Stimulated activated CD4-positive, alpha-beta T cell treated with anti-CD3 and anti-CD28 coated beads, TNF-alpha, amount 100 ng/mL, for 4 hours (primary cell): ENCODE data around the gene TGM2.

Experiments
- DNase-seq, 3 experiments: peaks; one replicate each; pipeline ENCODE4 v3.0.0-alpha.2; 2020; ENCODE audit warnings: low read depth in 3 of 3

Gene TGM2

DNA sequence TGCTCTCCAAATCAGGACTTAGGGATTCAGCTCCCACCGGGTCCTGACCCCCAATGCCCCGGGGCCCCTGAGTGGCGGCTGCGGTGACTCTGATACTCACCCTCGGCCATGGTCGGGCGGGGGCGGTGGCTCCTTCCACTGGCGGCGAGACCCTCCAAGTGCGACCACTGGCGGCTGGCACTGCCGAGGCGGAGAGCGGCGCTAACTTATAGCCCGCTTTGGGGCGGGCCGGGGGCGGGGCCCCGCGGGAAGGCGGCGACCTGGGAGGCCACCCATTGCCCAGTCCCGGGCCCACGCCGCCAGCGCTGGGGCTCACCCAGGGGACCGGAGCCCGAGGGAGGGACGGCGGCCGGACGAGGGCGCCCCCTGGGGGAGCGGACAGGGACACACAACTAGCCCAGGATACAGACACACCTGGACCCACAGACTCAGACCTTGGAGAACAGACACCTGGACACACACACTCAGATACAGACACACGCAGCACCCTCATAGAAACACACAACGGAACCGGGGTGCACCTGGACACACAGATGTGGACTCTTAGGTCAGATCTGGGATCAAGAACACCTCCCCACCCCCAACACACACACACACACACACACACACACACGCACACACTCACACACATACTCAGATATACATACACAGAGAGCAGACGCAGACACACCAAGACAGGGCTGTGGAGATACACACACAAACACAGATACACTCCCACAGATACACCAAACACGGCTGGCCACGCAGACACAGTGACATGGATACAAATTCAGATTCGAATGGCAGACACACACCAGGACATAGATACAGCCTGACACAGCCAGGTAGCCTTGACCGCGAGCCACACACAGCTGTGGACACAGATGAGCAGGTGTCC is at the start of gene TGM2:
Gene TGM2, minus strand, starts transcription at position 182 of the 877 bp plus-strand sequence. Its CDS starts 72 bp downstream, at position 110.
- DNase-seq, result peak in 1 of 3 experiments; percentile 12

DNA sequence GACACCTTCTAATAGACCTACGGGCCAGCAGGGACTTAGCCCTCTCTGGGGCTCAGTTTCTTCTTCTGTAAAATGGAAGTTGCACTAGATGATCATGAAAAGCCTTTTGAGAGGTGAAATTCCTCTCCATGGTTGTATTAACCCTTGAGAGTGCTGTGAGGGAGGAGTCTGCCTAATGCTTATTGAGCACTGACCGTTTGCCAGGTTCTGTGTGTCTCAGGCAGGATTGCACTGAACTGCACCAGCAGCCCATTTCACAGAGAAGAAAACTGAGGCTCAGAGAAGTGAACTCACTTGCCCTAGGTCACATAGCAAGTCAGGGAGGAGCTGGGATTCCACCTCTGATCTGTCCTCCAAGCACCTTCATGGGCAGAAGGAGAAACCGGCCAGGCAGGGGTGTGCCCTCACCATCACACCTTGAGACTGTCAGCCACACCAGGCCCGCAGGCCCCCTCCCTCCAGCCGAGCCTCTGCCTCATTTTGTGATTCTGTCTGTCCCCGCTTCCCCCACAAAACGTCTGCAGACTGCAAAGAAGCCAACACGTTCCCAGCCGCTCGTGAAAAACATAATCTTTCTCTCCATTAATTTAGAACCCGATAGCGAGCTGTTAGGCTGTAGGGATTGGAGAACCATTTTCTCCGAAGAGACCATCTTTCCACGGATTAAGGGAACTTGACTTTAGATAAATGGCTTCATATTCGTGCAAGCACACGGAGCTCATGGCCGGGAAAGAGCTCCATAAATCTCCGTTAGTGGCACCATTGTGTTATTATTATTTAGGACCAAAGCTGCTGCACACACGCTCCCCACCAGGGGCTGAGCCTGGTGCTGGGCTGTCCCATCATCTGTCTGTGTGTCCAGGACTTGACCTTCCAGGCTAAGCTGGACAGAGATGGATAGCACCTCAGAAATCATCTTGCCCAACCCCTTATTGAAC is 49.5 kb upstream of the TGM2 start:
- DNase-seq, result no peak

GRCh38 chr20:38213607-38213940 is 48.5 kb upstream of the TGM2 start:
- DNase-seq, result no peak

GRCh38 chr20:38212806-38213606 is 47.9 kb upstream of the TGM2 start:
- no peak for DNase-seq

GRCh38 chr20:38211200-38212097 is 46.4 kb upstream of the TGM2 start:
- no peak for DNase-seq

GRCh38 chr20:38210741-38211140 is 45.7 kb upstream of the TGM2 start:
- no peak for DNase-seq

DNA sequence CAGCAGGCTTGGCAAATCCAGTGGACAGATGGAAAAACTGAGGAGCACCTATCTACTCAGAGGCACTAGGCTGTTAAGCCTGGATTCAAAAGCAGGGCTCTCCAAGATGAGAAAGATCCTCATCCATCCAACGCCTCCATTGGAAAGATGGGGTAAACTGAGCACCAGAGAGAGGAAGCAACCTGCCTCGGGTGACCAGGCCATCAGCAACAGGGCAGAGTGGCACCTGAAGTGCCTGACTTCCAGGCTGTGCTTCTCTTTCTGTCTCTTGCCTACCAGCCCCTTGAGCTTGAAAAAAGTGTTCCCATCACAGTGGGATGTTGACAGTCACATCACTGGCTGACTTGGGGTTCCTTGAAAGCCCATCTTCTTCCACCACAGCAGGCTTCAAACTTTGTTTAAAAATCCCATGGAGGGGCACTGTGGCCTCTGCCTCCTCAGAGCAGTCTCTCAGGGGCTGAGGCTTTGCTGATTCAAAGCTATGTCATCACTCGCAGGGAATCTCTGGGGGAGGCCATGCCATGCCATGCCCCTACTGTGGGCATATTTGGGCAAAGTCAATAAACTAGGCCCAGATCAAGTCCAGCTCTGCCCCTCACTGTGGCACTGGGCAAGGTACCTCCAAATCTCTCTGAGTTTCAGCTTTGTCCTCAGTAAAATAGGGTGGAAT is 44.8 kb upstream of the TGM2 start:
- no peak for DNase-seq

- DNase-seq, result no peak
These were observed 44.1 kb upstream of the TGM2 start for GRCh38 chr20:38209054-38209675.

DNA sequence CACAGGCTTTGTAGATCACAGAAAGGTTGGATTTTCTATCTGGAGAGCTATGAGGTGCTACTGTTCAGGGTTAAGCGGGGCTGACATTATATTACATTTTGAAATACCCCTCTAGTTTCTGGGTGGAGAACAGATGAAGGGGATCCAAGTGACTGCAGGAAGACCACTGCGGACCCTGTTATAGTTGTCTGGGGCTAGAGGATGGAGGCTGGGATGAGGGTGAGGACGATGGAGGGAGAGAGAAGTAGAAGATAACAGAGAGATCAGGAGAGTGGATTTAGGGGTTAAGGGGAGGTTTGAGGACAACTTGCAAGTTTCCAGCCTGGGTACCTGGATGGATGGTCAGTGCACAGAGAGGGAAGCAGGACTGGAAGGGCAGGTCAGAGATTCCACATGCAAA is 43.5 kb upstream of the TGM2 start:
- DNase-seq, result no peak

DNA sequence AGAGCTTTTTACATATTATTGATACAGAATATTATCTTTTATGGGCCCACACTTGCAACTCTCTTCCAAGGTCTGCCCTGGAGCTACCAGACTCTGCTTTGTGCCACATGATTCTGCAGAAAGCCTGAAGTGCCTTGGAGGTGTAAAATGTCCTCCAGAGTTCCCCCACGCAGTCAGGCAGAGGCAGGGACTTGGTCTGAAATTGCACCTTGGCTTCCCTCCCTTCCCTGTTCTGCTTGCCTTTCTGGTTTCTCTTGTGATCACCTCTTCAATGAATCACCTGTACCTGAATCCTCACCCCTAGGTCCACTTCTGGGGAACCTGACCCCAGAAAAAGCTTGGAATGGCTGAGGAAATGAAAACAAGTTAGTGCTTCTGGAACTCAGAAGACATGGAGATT is 43.0 kb upstream of the TGM2 start:
- DNase-seq, result no peak

DNA sequence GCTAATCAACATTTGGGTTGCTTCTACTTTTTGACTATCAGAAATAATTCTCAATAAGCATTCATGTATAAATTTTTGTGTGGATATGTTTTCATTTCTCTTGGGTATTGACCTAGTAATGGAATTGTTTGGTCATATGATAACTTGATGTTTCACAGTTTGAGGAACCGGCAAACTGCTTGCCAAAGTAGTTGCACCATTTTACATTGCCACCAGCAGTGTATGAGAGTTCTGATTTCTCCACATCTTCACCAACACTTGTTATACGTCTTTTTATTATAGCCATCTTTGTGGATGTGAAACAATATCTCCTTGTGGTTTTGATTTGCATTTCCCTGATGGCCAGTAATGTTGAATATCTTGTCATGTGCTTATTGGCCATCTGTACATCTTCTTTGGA is 42.6 kb upstream of the TGM2 start:
- DNase-seq, result no peak

- no peak for DNase-seq
These were observed 39.9 kb upstream of the TGM2 start for GRCh38 chr20:38205001-38205400.

DNA sequence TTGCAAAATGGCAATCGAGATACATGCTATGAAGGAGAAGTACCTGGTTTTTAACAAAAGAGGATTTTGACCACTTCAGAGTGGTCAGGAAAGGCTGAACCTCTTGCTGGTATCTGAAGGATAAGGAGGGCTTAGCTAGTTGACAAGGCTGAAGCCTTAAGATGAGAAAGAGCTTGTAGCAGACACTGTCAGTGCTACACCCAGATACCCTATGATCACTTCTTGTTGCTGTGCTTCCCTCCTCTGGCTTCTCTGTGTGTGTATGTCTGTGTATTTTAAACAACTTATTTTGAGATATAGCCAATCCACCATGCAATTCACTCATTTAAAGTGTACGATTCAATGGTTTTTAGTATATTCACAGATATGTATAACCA is 38.9 kb upstream of the TGM2 start:
- DNase-seq, result no peak

GRCh38 chr20:38203337-38203980 is 38.4 kb upstream of the TGM2 start:
- no peak for DNase-seq

GRCh38 chr20:38202982-38203293 is 37.9 kb upstream of the TGM2 start:
- no peak for DNase-seq

DNA sequence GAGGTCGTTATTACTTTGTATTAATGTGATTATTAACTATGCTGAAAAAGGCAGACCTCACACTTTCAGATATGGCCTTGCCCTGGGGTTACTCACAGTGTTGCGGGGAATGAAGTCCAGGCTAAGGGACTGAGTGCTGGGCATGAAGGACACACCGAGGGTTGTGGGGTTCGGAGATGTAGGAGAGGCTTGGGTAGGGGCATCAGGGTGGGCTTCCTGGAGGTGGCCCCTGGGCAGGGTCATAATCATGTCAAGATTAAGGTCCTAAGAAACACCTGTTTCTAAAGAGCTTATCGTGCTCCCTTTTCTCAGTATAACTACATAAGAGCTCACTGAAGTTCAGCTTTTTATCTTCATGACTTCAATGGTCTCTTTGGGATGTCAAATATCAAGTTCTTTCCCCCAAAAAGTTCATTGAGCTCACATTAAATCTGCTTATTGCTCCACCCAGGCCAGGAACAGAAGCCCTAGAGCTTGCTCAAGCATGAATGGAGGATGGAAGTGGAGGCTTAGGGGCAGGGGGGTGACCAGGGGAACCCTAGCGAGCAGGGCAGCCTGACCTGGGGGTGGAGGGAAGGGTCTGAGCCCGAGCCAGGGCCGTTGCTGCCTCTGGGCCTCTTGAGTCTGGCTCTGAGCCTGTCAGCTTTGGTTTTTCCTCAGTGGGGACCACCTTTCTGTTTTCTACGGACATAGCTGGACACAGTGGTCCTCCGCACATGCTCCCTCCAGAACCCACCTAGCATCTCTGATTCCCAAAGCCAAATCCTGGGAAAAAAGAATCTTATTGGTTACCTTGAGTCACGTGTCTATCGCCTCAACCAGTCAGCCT is 37.3 kb upstream of the TGM2 start:
- no peak for DNase-seq

GRCh38 chr20:38201356-38201755 is 36.3 kb upstream of the TGM2 start:
- DNase-seq, result no peak

- no peak for DNase-seq
These were observed 35.6 kb upstream of the TGM2 start for GRCh38 chr20:38200646-38201045.
